OCI-LY3 (cell line): ENCODE data around the gene IL17RD.
A peak's percentile ranks its signal among the peaks of the same experiment; 100 is the strongest.

Experiments
- H2AFZ ChIP-seq: fragments of 200-600, 300-600 bp; shearing (Covaris generic); 2 replicates; pipeline ENCODE4 v1.6.0; 2014; ENCODE audit warnings: antibody characterized with exemption, low read depth, low read length
- H3K27ac ChIP-seq: fragments of 200-600, 300-600 bp; sonication (generic); 2 replicates; pipeline ENCODE4 v1.5.1; 2014; ENCODE audit warnings: mild to moderate bottlenecking, low read length, moderate library complexity, mixed read lengths
- H3K27me3 ChIP-seq: fragments of 200-600, 300-600 bp; sonication (generic); 2 replicates; pipeline ENCODE4 v1.6.1; 2014; ENCODE audit warnings: low read depth, low read length, mixed read lengths
- H3K36me3 ChIP-seq: fragments of 200-600, 300-600 bp; sonication (generic); replicated peaks from 2 replicates; pipeline ENCODE3; 2014; ENCODE audit warnings: low read depth, low read length, mixed read lengths
- H3K4me1 ChIP-seq: fragments of 300-600, 200-600 bp; sonication (generic); 2 replicates; pipeline ENCODE4 v1.6.1; 2014; ENCODE audit warnings: low read length, mixed read lengths
- H3K4me2 ChIP-seq: fragments of 200-600, 300-600 bp; sonication (generic); 2 replicates; pipeline ENCODE4 v1.6.1; 2014; ENCODE audit warnings: low read length, mixed read lengths
- H3K4me3 ChIP-seq: fragments of 300-600, 200-600 bp; sonication (generic); 2 replicates; pipeline ENCODE4 v1.5.1; 2014; ENCODE audit warnings: antibody characterized with exemption, mild to moderate bottlenecking, low read length, moderate library complexity
- H3K79me2 ChIP-seq: fragments of 300-600, 200-600 bp; shearing (Covaris generic); 2 replicates; pipeline ENCODE4 v1.6.1; 2014; ENCODE audit warnings: mild to moderate bottlenecking, low read length, mixed read lengths
- H3K9ac ChIP-seq: fragments of 300-600, 200-600 bp; shearing (Covaris generic); 2 replicates; pipeline ENCODE4 v1.6.0; 2014; ENCODE audit warnings: mild to moderate bottlenecking, low read length, moderate library complexity
- H3K9me3 ChIP-seq: fragments of 200-600, 300-600 bp; shearing (Covaris generic); 2 replicates; pipeline ENCODE4 v1.6.1; 2014; ENCODE audit warnings: low read length, mixed read lengths; ENCODE audit not compliant: insufficient read depth
- H4K20me1 ChIP-seq: fragments of 200-600, 300-600 bp; sonication (generic); 2 replicates; pipeline ENCODE4 v1.6.1; 2016; ENCODE audit warnings: low read length, mixed read lengths; ENCODE audit not compliant: insufficient read depth
- CTCF ChIP-seq: fragments of 200-600, 300-600 bp; sonication (generic); IDR thresholded peaks from 2 replicates; pipeline ENCODE4 v1.5.1; 2014; ENCODE audit warnings: antibody characterized with exemption, low read length, low read depth
- EZH2phosphoT487 ChIP-seq: fragments of 200-600 bp; shearing (Covaris generic); IDR thresholded peaks from 2 replicates; pipeline ENCODE4 v1.6.1; 2018; ENCODE audit warnings: antibody characterized with exemption, mixed run types, low read depth

Gene IL17RD

GRCh38 chr3:57082481-57082880, 82.7 kb downstream of the IL17RD start:
- Histone ChIP-seq H2AFZ (no peak overlapping the region), H3K36me3 (no peaks in the 10 kb centered on the region), H4K20me1 (no peaks in the 10 kb centered on the region), H3K4me3 (no peak overlapping the region), H3K79me2 (no peaks in the 10 kb centered on the region), H3K4me1 (peaks cover 12% of the 10 kb centered on the region), H3K9ac (no peak overlapping the region), H3K9me3 (no peaks in the 10 kb centered on the region), H3K4me2 (no peak overlapping the region), H3K27me3 (peaks cover 19% of the 10 kb centered on the region), H3K27ac (no peak overlapping the region)
- TF ChIP-seq EZH2phosphoT487 = no peak
- TF ChIP-seq CTCF = no peak

DNA sequence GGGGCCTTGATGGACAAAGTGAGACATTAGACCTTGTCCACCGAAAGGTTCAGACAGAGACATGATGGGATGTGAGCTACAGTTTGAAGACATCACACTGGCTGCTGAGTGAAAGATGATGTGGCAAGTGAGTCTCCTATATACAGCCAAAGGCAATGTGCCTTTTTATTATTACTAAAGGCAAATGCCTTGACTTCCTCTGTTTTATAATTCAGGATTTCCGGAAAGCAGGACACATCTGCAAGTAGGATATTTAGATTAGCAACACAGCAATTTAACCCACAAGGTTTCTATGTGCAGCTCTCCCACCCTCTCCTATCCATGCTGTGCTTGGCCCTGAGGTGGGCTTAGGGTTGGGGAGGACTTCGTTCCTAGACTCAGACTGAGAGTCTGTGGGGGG, 84.0 kb downstream of the IL17RD start:
- Histone ChIP-seq H3K9ac (no peak overlapping the region), H3K27me3 (peaks cover 24% of the 10 kb centered on the region), H4K20me1 (no peaks in the 10 kb centered on the region), H3K36me3 (no peaks in the 10 kb centered on the region), H3K4me3 (no peak overlapping the region), H3K9me3 (no peaks in the 10 kb centered on the region), H2AFZ (no peak overlapping the region), H3K4me1 (peaks cover 12% of the 10 kb centered on the region), H3K4me2 (no peak overlapping the region), H3K79me2 (no peaks in the 10 kb centered on the region), H3K27ac (no peak overlapping the region)
- no peak for TF ChIP-seq EZH2phosphoT487
- TF ChIP-seq CTCF = no peak

DNA sequence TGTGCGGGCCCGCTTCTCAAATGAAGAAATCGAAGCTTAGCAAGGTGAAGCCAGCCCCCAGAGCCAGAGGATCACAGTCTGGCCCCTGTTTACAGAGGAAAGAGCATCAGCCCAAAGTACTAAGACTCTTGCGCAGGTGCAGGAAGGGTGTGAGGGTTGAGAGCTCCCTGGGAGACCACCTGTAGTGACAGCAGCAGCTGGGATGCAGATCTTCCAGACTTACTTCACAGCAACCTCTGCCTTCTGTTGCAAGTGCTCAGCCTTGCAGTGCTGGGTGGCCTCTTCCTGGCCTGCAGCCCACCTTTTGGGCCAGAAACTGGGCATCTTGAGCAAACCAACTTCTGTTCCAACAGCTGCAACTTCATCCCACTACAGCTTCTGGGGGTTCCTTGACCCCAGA, 85.0 kb downstream of the IL17RD start:
- no peak for TF ChIP-seq EZH2phosphoT487
- TF ChIP-seq CTCF = no peak
- Histone ChIP-seq H3K36me3 (no peaks in the 10 kb centered on the region), H3K9me3 (no peaks in the 10 kb centered on the region), H3K4me1 (peaks cover 12% of the 10 kb centered on the region), H3K27ac (no peak overlapping the region), H2AFZ (no peak overlapping the region), H4K20me1 (no peaks in the 10 kb centered on the region), H3K4me3 (peak overlapping the region; percentile 89; the same call in 1 of the 2 replicates), H3K4me2 (peak overlapping the region; percentile 78), H3K9ac (no peak overlapping the region), H3K79me2 (no peaks in the 10 kb centered on the region), H3K27me3 (peaks cover 24% of the 10 kb centered on the region)

- no peaks in the 10 kb centered on the region for H3K79me2 ChIP-seq
- H3K27ac ChIP-seq = no peak overlapping the region
- H2AFZ ChIP-seq = peak overlapping the region; percentile 78; the same call in 1 of the 2 replicates
- peak overlapping the region; percentile 71 for H3K9ac ChIP-seq
- TF ChIP-seq CTCF (no peak), EZH2phosphoT487 (no peak)
- no peaks in the 10 kb centered on the region for H4K20me1 ChIP-seq
- peak overlapping the region; percentile 89 for H3K4me3 ChIP-seq
- H3K4me2 ChIP-seq = peak overlapping the region; percentile 78
- H3K27me3 ChIP-seq = peaks cover 24% of the 10 kb centered on the region
- H3K36me3 ChIP-seq = no peaks in the 10 kb centered on the region
- H3K9me3 ChIP-seq = no peaks in the 10 kb centered on the region
- H3K4me1 ChIP-seq = peaks cover 12% of the 10 kb centered on the region
Observed at GRCh38 chr3:57079474-57079831, 85.7 kb downstream of the IL17RD start.
